Astrocyte of the spinal cord (primary cell): ENCODE data around the gene ARVCF.
"Not testable (repeated sequence)": the region's sequence is repeated elsewhere in the genome, so short reads cannot be mapped to it uniquely, and the experiment has no call there.

Experiments
- DNase-seq: peaks from one replicate; pipeline ENCODE4 v3.0.0; 2011; ENCODE audit warnings: low read depth, low spot score
- H3K4me3 ChIP-seq: 2 replicates; pipeline ENCODE4 v1.5.1; 2011; ENCODE audit warnings: low read depth, mild to moderate bottlenecking, low read length, moderate library complexity
- CTCF ChIP-seq: IDR thresholded peaks from 2 replicates; pipeline ENCODE4 v1.5.1; 2012; ENCODE audit warnings: low read depth, mild to moderate bottlenecking, low read length, inconsistent platforms
- in situ Hi-C: cut with HindIII; loops from 2 replicates; pipeline ENCODE4 v1.10.0; 2017; ENCODE audit warnings: low sequenced_read_pairs

The ARVCF gene

GRCh38 chr22:19942157-19943081 lies 74.2 kb downstream of the ARVCF start:
- H3K4me3 ChIP-seq, result peak overlapping the region; percentile 83
- in situ Hi-C loops, result no loop called here
- no peak for TF ChIP-seq CTCF
- DNase-seq, result peak; percentile 81

- peak; percentile 55 for DNase-seq
- peak within 1 kb of the TSS; percentile 83 for H3K4me3 ChIP-seq
- TF ChIP-seq CTCF, result no peak
- in situ Hi-C loops, result no loop called here
Observed at GRCh38 chr22:19941365-19942082, 75.1 kb downstream of the ARVCF start, which contains the start of the genes COMT and TXNRD2. Gene COMT, plus strand, starts transcription at chr22:19941772. Its CDS starts 20,755 bp downstream, at chr22:19962527. Gene TXNRD2, minus strand, starts transcription at chr22:19941818. Its CDS starts 15 bp downstream, at chr22:19941803.

GRCh38 chr22:19940536-19941364 lies 75.9 kb downstream of the ARVCF start:
- peak overlapping the region; percentile 83 for H3K4me3 ChIP-seq
- in situ Hi-C loops, result no loop called here
- DNase-seq, result no peak
- TF ChIP-seq CTCF, result no peak

- no peak overlapping the region for H3K4me3 ChIP-seq
- DNase-seq, result no peak
- in situ Hi-C loops, result no loop called here
- TF ChIP-seq CTCF, result no peak
Observed at GRCh38 chr22:19937616-19938473, 78.8 kb downstream of the ARVCF start.

GRCh38 chr22:19936513-19936912 lies 80.1 kb downstream of the ARVCF start:
- in situ Hi-C loops, result no loop called here
- no peak for DNase-seq
- H3K4me3 ChIP-seq, result no peak overlapping the region
- no peak for TF ChIP-seq CTCF

GRCh38 chr22:19935123-19935718 lies 81.4 kb downstream of the ARVCF start:
- H3K4me3 ChIP-seq, DNase-seq, in situ Hi-C loops: not testable (repeated sequence)
